H9 (cell line): ENCODE results near the gene FAM210A. TPM values are rescaled to one million over a fixed set of nuclear protein-coding genes. Genes with fewer than 3 reads are reported as not detected.
A peak's percentile ranks its signal among the peaks of the same experiment; 100 is the strongest.

Experiments used
- DNase-seq: peaks from one replicate; pipeline ENCODE4 v3.0.0-alpha.2; 2017
- H2AFZ ChIP-seq: one replicate; pipeline ENCODE4 v1.6.1; 2013; ENCODE audit warnings: mild to moderate bottlenecking, low read length, control low read depth, moderate library complexity
- H2AK5ac ChIP-seq: 2 replicates; pipeline ENCODE4 v1.6.1; 2013; ENCODE audit warnings: low read length, control low read depth, mixed read lengths; ENCODE audit not compliant: insufficient read length
- H2BK120ac ChIP-seq: one replicate; pipeline ENCODE4 v1.6.1; 2013; ENCODE audit warnings: low read depth, mild to moderate bottlenecking, low read length, control low read depth, inconsistent platforms; ENCODE audit not compliant: poor library complexity, severe bottlenecking
- H2BK12ac ChIP-seq: 2 replicates; pipeline ENCODE4 v1.6.1; 2013; ENCODE audit warnings: low read length, control low read depth, mixed read lengths, low read depth; ENCODE audit not compliant: insufficient read length
- H2BK15ac ChIP-seq: 2 replicates; pipeline ENCODE4 v1.6.1; 2013; ENCODE audit warnings: low read depth, low read length, control low read depth
- H2BK20ac ChIP-seq: one replicate; pipeline ENCODE4 v1.6.1; 2013; ENCODE audit warnings: low read depth, mild to moderate bottlenecking, low read length, control low read depth, inconsistent platforms; ENCODE audit not compliant: poor library complexity, severe bottlenecking
- H2BK5ac ChIP-seq: 2 replicates; pipeline ENCODE4 v1.6.1; 2013; ENCODE audit warnings: low read length, control low read depth, mixed read lengths; ENCODE audit not compliant: insufficient read length
- H3K14ac ChIP-seq: 2 replicates; pipeline ENCODE4 v1.6.1; 2013; ENCODE audit warnings: low read length, control low read depth; ENCODE audit not compliant: insufficient read depth
- H3K18ac ChIP-seq: 2 replicates; pipeline ENCODE4 v1.6.1; 2013; ENCODE audit warnings: low read depth, mild to moderate bottlenecking, mixed read lengths, low read length, control low read depth; ENCODE audit not compliant: insufficient read length
- H3K23ac ChIP-seq: 2 replicates; pipeline ENCODE4 v1.6.1; 2013; ENCODE audit warnings: low read length, control low read depth, mixed read lengths, low read depth; ENCODE audit not compliant: insufficient read length
- H3K23me2 ChIP-seq: 2 replicates; pipeline ENCODE4 v1.6.1; 2013; ENCODE audit warnings: low read depth, mild to moderate bottlenecking, mixed read lengths, low read length, control low read depth; ENCODE audit not compliant: insufficient read length, poor library complexity, severe bottlenecking
- H3K27ac ChIP-seq: 2 replicates; pipeline ENCODE4 v1.5.1; 2013; ENCODE audit warnings: low read length, control low read depth, mixed read lengths, low read depth; ENCODE audit not compliant: insufficient read length
- H3K27me3 ChIP-seq: 2 replicates; pipeline ENCODE4 v1.6.1; 2013; ENCODE audit warnings: low read length, control low read depth, inconsistent platforms; ENCODE audit not compliant: insufficient read depth
- H3K4ac ChIP-seq: 2 replicates; pipeline ENCODE4 v1.6.1; 2013; ENCODE audit warnings: low read depth, mild to moderate bottlenecking, control low read depth, inconsistent platforms, low read length, moderate library complexity
- H3K4me1 ChIP-seq: 2 replicates; pipeline ENCODE4 v1.6.1; 2013; ENCODE audit warnings: low read length, control low read depth, inconsistent platforms; ENCODE audit not compliant: insufficient read depth
- H3K4me2 ChIP-seq: 2 replicates; pipeline ENCODE4 v1.6.1; 2013; ENCODE audit warnings: low read length, control low read depth, mixed read lengths; ENCODE audit not compliant: insufficient read length, insufficient read depth
- H3K56ac ChIP-seq: 2 replicates; pipeline ENCODE4 v1.6.1; 2013; ENCODE audit warnings: low read depth, mild to moderate bottlenecking, mixed read lengths, low read length, control low read depth; ENCODE audit not compliant: insufficient read length
- H3K79me1 ChIP-seq: 2 replicates; pipeline ENCODE4 v1.6.1; 2013; ENCODE audit warnings: low read depth, mild to moderate bottlenecking, moderate library complexity, low read length, control low read depth, inconsistent platforms; ENCODE audit not compliant: insufficient read depth, poor library complexity, severe bottlenecking
- H3K79me2 ChIP-seq: 2 replicates; pipeline ENCODE4 v1.6.1; 2013; ENCODE audit warnings: low read length, control low read depth, inconsistent platforms; ENCODE audit not compliant: insufficient read depth
- H3K9ac ChIP-seq: 2 replicates; pipeline ENCODE4 v1.6.1; 2013; ENCODE audit warnings: low read length, control low read depth, mixed read lengths; ENCODE audit not compliant: insufficient read length; ENCODE audit errors: extremely low read depth
- H3K9me3 ChIP-seq: one replicate; pipeline ENCODE4 v1.6.1; 2013; ENCODE audit warnings: low read depth, low read length, inconsistent platforms; ENCODE audit not compliant: control insufficient read depth
- H3T11ph ChIP-seq: one replicate; pipeline ENCODE4 v1.6.1; 2013; ENCODE audit warnings: mild to moderate bottlenecking, low read length, control low read depth, inconsistent platforms
- H4K20me1 ChIP-seq: one replicate; pipeline ENCODE4 v1.6.1; 2013; ENCODE audit not compliant: control insufficient read depth, insufficient read length, insufficient read depth
- H4K5ac ChIP-seq: 2 replicates; pipeline ENCODE4 v1.6.1; 2013; ENCODE audit warnings: low read depth, mild to moderate bottlenecking, mixed read lengths, low read length, control low read depth; ENCODE audit not compliant: insufficient read length
- H4K8ac ChIP-seq: replicated peaks from 2 replicates; pipeline ENCODE4 v1.6.1; 2013; ENCODE audit warnings: low read length, control low read depth, mixed read lengths, low read depth; ENCODE audit not compliant: insufficient read length
- H4K91ac ChIP-seq: 2 replicates; pipeline ENCODE4 v1.6.1; 2013; ENCODE audit warnings: low read depth, mild to moderate bottlenecking, moderate library complexity, mixed read lengths, low read length, control low read depth; ENCODE audit not compliant: insufficient read length
- H3K27ac Mint-ChIP-seq, 3 experiments: 2 replicates in 2 of 3; 3 replicates in 1 of 3; pipeline ENCODE4 v1.8.0; 2020 to 2021; ENCODE audit warnings: mixed read lengths in 3 of 3, mild to moderate bottlenecking in 1 of 3, moderate library complexity in 1 of 3
- H3K27me3 Mint-ChIP-seq: 2 replicates; pipeline ENCODE4 v1.8.0; 2021; ENCODE audit warnings: low read depth, mild to moderate bottlenecking, moderate library complexity, mixed read lengths
- H3K36me3 Mint-ChIP-seq, 3 experiments: 2 replicates in 2 of 3; 3 replicates in 1 of 3; pipeline ENCODE4 v1.8.0; 2020 to 2021; ENCODE audit warnings: low read depth in 3 of 3, mixed read lengths in 3 of 3; ENCODE audit not compliant: insufficient read depth in 1 of 3
- H3K4me1 Mint-ChIP-seq, 2 experiments: 2 replicates each; pipeline ENCODE4 v1.8.0; 2020; ENCODE audit warnings: mixed read lengths in 2 of 2
- H3K4me3 Mint-ChIP-seq, 2 experiments: 2 replicates in 1 of 2; 3 replicates in 1 of 2; pipeline ENCODE4 v1.8.0; 2020 to 2021; ENCODE audit warnings: mild to moderate bottlenecking in 2 of 2, mixed read lengths in 2 of 2, moderate library complexity in 1 of 2
- H3K9me3 Mint-ChIP-seq, 2 experiments: 2 replicates in 1 of 2; 3 replicates in 1 of 2; pipeline ENCODE4 v1.8.0; 2020; ENCODE audit warnings: mild to moderate bottlenecking in 2 of 2, mixed read lengths in 2 of 2, moderate library complexity in 1 of 2
- WGBS: extraction: QIAGEN DNeasy Blood & Tissue Kit; methylation state at CpG from one replicate; pipeline ENCODE4 v1.1.7; 2013; ENCODE audit warnings: missing lambda C conversion rate, low lambda C conversion rate, mixed read lengths; ENCODE audit not compliant: insufficient read length; ENCODE audit errors: extremely low coverage; 5-methylcytosine and 5-hydroxymethylcytosine counted together
- total RNA-seq: library from RNA; stranded (reverse); gene quantifications from 2 replicates; pipeline ENCODE4 v1.2.1, GENCODE V29; 2021
- TF ChIP-seq, protein P1 (sequence below): fragments of 200-600 bp; sonication (generic); conservative IDR thresholded peaks from 3 replicates; pipeline ENCODE4 v1.8.0; 2021; ENCODE audit warnings: antibody characterized with exemption, mild to moderate bottlenecking

The FAM210A gene
- total RNA-seq, 1 experiment from 2014 or later, result 22.5 TPM

DNA sequence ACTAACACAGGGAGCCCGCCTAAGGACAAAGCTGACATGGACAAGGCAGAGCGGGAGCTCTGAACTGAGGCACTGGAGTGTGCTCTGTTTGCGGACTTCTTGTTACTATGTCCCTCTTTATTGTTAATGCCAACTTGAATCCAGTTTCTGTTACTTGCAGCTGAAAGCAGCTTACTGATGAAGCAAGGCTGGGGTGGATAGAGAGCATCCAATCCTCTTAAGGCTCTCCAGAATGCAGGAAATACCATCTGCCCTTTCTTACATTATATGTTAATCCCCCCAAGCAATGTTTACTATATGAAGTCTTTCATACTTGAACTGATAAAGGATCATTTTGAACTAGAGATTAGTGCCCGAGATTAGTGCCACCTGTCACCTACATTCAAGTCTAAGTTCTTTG, 9.4 kb downstream of the FAM210A start:
- Histone ChIP-seq H3K23ac (no peak overlapping the region), H3T11ph (no peak overlapping the region), H2AK5ac (no peak overlapping the region), H2BK120ac (no peak overlapping the region), H3K79me1 (peaks cover 2% of the 10 kb centered on the region), H4K20me1 (no peaks in the 10 kb centered on the region), H4K8ac (no peak overlapping the region), H3K27me3 (no peaks in the 10 kb centered on the region), H3K27ac (no peak overlapping the region), H3K79me2 (peaks cover 17% of the 10 kb centered on the region; the same call in 1 of the 2 replicates), H4K91ac (no peak overlapping the region), H2BK15ac (no peak overlapping the region), H2BK20ac (no peak overlapping the region), H3K14ac (no peak overlapping the region), H3K18ac (no peak overlapping the region), H3K9me3 (no peaks in the 10 kb centered on the region), H3K23me2 (no peaks in the 10 kb centered on the region), H3K56ac (no peak overlapping the region), H3K4ac (no peak overlapping the region), H2BK5ac (no peak overlapping the region), H3K4me2 (no peak overlapping the region), H4K5ac (no peak overlapping the region), H2AFZ (no peak overlapping the region), H3K9ac (no peak overlapping the region), H3K4me1 (peaks cover 7% of the 10 kb centered on the region; the same call in 1 of the 2 replicates), H2BK12ac (no peak overlapping the region)
- H3K27ac Mint-ChIP-seq, result 0 out of 7 replicates have a peak overlapping the region, but pooled peaks of 1 of the 3 experiments have one; percentile 50
- no peaks in the 10 kb centered on the region for H3K27me3 Mint-ChIP-seq
- WGBS, result no CpG with 5 or more reads among the region's 4 CpGs
- peaks cover 6 to 9% (median 7%) of the 10 kb centered on the region in 3 experiments; a peak in 5 of 7 replicates for H3K36me3 Mint-ChIP-seq
- H3K4me1 Mint-ChIP-seq, result peaks cover 18 to 26% of the 10 kb centered on the region in 2 experiments
- TF ChIP-seq, protein P1, sequence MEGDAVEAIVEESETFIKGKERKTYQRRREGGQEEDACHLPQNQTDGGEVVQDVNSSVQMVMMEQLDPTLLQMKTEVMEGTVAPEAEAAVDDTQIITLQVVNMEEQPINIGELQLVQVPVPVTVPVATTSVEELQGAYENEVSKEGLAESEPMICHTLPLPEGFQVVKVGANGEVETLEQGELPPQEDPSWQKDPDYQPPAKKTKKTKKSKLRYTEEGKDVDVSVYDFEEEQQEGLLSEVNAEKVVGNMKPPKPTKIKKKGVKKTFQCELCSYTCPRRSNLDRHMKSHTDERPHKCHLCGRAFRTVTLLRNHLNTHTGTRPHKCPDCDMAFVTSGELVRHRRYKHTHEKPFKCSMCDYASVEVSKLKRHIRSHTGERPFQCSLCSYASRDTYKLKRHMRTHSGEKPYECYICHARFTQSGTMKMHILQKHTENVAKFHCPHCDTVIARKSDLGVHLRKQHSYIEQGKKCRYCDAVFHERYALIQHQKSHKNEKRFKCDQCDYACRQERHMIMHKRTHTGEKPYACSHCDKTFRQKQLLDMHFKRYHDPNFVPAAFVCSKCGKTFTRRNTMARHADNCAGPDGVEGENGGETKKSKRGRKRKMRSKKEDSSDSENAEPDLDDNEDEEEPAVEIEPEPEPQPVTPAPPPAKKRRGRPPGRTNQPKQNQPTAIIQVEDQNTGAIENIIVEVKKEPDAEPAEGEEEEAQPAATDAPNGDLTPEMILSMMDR, result no peak
- DNase-seq, result no peak
- no peak overlapping the region for H3K4me3 Mint-ChIP-seq
- peaks cover 0 to 7% of the 10 kb centered on the region in 2 experiments; a peak in 2 of 5 replicates for H3K9me3 Mint-ChIP-seq
